HG03457 (cell line): ENCODE results near the gene BAD.

Source experiments
- ATAC-seq: cut with Tn5 transposase; IDR thresholded peaks from one replicate; pipeline ENCODE4 v1.9.1; 2021; ENCODE audit warnings: moderate number of reproducible peaks; ENCODE audit not compliant: unreplicated experiment

The BAD gene

GRCh38 chr11:64297699-64298358 lies 13.4 kb upstream of the BAD start:
- no peak for ATAC-seq

DNA sequence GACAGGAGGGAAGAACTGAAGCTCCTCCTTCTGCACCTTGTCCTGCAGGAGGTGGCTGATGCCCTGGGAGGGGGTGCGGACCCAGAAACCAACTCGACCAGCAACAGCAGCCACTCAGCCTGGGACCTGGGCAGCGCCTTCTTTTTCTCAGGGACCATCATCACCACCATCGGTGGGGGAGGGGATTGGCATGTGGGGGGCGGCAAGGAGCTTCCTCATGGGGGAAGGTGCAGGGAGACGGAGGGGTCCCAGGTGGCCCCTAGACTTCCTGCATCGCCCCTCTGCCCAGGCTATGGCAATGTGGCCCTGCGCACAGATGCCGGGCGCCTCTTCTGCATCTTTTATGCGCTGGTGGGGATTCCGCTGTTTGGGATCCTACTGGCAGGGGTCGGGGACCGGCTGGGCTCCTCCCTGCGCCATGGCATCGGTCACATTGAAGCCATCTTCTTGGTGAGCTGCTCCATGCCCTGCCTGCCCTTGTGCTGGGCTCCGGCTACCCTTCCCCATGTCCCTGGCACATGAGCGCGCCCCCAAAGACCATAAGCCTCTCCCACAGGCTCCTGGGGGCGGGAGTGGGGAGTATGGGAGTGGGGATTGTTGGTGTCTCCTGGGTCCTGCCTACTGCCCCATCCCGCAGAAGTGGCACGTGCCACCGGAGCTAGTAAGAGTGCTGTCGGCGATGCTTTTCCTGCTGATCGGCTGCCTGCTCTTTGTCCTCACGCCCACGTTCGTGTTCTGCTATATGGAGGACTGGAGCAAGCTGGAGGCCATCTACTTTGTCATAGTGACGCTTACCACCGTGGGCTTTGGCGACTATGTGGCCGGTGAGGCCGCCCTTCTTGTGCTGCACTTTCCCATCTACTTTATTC lies 12.6 kb upstream of the BAD start:
- ATAC-seq = no peak

GRCh38 chr11:64296236-64296635 lies 11.8 kb upstream of the BAD start:
- no peak for ATAC-seq

DNA sequence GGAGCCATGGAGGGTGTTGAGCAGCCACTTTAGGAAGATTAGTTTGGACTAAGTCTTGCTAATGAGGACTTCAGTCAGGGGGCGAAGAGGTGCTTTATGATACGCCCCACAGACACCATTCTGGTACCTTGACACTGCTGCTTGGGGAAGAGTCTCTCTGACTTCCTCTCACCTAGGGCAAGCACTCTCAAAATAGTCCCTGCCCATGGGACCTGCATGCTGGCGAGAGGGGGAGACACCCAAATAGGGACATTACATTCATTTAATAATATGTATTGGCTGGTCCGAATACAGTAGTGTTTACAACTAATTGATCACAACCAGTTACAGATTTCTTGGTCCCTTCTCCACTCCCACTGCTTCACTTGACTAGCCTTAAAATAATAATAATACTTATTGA lies 11.3 kb upstream of the BAD start:
- ATAC-seq = no peak

DNA sequence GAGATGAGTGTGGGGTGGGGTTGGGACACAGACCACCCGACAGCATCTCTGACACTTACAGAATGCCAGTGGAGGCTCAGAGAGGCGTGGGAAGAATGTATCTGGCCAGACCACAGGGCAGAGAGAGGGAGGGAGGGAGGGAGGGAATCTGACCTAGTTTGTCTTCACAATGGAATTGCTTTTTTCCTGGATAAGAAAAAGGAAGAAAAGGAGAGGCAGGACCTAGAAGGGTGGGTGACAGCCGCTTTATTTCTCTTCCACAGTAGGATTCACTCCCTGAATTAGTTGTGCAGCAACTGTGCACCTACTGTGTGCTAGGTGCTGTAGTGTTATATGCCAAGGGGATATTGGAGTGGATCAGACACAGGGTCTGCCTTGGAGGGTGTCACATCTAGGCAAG lies 10.3 kb upstream of the BAD start:
- ATAC-seq = no peak

DNA sequence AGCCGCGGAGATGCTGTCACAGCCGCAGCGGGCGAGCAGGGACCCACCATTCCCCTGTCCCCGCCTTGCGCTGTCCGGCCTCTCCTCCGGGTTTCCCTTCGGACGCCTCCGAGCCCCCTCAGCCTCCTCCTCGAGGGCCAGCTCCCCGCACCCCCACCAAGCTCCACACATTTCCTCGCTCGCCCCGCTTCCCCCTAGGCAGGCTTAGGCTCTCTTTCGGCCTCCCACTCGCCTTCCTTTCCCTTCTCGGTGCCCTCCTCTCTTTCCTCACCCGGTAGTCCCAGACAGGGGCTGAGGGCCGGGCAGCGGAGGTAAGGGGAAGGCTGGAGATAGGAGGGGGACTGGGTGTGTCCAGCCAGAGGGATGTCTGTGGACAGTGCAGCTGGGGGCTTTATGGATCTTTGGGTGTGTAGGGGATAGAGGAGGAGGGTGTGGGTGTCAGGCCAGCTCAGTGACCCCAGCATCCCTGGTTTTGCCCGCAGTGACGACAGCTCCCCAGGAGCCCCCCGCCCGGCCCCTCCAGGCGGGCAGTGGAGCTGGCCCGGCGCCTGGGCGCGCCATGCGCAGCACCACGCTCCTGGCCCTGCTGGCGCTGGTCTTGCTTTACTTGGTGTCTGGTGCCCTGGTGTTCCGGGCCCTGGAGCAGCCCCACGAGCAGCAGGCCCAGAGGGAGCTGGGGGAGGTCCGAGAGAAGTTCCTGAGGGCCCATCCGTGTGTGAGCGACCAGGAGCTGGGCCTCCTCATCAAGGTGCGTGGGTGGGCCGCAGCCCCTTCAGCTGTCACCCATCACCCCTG lies 8.2 kb upstream of the BAD start:
- no peak for ATAC-seq

- ATAC-seq = no peak
These were observed 7.4 kb upstream of the BAD start for GRCh38 chr11:64291752-64292459.

- no peak for ATAC-seq
These were observed 6.8 kb upstream of the BAD start, which contains the start of gene KCNK4 for GRCh38 chr11:64291262-64291751. Gene KCNK4, plus strand, starts transcription at chr11:64291302. Its CDS starts 1,717 bp downstream, at chr11:64293019.

DNA sequence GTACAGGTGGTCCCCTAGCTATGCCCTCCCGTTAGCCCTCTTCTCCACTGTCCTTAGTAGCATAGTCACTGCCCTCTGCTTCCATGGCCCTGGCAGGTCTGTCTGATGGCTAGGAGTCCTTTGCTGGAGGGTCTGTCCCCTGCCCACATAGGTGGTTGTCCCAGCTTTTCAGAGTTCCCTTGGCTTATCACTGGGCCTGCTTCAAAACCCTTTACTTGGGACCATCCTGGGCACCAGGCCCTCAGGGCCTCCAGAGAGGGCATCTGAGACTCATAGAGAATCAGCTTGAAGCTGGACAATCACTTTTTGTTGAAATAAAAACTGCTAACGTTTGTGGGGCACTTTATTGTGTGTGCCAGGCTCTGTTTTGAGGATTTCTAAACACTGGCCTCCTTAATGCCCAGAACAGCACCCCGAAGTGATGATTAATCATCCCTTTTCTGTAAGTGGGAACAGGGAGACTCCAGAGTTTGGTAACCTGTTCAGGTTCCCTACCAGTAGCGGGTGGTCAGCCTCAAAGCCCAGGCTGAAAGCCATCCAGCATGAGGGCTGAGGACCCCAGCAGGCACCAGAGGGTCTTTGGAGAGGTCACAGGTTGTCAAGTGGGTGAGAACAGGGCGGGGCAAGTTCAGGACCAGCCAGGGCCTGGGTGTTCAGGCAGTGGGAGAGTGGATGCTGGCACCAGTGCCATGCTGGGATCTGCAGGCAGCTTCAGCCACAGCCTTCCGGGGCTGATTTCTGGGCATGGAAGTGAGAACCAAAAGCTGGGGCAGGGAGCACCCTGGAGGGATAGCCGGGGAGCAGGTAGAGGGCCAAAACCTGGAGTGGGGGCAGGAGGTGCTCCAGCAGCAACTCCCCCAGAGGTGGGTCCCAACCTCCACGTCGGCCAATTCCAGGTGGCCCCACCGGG lies 6.1 kb upstream of the BAD start:
- ATAC-seq = no peak

DNA sequence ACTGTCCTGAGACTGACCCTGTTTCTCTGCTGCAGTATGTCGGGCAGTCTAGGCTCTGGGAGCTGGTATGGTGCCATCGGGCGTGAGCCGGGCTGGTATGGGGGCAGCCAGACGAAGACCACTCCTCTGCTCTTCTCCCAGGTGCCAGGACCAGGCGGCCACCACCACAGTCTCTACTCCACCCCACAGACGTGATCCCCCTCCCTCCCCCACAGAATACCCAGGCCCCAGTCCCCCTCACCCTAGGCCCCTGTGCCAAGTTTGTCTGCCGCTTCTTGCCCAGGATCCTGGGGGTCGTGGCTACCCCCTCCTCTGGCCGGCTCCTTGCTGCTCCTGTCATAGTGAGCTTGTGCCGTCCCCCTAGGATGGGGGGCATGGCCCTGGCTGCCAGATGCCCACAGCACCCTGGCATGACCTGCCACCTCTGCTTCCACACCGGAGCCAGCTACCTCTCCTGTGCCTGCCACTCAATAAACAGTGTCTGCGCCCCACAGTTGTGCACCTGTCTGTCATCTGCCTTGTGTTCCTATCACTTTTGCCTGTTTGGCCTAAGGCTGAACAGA lies 4.6 kb upstream of the BAD start:
- ATAC-seq = no peak

- ATAC-seq = no peak
These were observed 3.9 kb upstream of the BAD start for GRCh38 chr11:64288353-64288750.

DNA sequence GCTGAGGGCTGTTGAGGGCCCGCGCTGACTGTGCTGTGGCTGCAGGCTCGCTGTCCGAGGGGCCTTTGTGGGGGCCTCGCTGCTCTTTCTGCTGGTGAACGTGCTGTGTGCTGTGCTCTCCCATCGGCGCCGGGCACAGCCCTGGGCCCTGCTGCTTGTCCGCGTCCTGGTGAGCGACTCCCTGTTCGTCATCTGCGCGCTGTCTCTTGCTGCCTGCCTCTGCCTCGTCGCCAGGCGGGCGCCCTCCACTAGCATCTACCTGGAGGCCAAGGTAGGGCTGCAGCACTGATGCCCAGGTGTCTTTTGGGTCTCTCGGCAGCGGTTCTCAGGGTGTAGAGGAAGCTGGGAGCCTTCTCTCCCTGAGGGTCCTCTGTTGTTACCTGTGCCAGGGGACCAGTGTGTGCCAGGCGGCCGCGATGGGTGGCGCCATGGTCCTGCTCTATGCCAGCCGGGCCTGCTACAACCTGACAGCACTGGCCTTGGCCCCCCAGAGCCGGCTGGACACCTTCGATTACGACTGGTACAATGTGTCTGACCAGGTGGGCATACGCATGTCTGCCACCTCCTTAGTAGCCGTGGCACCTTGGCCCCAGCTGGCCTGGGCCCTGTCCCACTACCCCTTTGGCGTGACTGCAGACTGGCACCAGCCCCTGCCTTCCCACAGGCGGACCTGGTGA lies 3.3 kb upstream of the BAD start:
- ATAC-seq = no peak

- ATAC-seq = no peak
These were observed 2.3 kb upstream of the BAD start for GRCh38 chr11:64286801-64287159.

DNA sequence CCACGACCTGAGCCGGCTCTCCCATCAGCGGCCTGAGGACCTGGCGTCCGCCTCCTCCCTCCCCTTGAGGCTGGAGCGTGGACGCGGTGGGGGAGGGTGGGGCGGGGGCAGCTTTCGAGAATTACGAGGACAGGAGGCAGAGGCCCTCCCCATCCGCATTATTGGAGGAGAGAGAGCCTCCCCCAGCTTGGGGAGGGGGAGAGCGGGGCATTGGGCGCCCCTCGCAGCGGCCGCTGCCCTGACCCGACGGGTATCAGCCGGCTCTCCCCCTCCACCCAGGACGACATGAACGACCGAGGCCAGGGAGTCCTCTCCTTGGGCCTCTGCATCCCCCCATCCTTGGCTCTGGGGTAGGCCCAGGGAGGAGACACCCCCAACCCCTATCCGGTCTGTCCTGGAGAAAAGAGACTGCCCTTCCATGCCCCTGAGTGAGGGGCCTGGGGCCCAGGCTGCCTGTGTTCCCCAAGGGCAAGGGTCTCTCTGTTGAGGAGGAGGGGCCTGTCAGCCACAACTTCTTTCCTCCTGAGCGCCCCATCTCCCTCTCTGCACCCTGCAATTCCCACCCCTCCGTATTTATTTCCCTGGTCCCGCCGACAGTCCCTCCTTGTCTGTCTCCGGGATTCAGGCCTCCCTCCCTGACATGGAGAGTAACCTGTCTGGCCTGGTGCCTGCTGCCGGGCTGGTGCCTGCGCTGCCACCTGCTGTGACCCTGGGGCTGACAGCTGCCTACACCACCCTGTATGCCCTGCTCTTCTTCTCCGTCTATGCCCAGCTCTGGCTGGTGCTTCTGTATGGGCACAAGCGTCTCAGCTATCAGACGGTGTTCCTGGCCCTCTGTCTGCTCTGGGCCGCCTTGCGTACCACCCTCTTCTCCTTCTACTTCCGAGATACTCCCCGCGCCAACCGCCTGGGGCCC lies 1.7 kb upstream of the BAD start:
- ATAC-seq = no peak

DNA sequence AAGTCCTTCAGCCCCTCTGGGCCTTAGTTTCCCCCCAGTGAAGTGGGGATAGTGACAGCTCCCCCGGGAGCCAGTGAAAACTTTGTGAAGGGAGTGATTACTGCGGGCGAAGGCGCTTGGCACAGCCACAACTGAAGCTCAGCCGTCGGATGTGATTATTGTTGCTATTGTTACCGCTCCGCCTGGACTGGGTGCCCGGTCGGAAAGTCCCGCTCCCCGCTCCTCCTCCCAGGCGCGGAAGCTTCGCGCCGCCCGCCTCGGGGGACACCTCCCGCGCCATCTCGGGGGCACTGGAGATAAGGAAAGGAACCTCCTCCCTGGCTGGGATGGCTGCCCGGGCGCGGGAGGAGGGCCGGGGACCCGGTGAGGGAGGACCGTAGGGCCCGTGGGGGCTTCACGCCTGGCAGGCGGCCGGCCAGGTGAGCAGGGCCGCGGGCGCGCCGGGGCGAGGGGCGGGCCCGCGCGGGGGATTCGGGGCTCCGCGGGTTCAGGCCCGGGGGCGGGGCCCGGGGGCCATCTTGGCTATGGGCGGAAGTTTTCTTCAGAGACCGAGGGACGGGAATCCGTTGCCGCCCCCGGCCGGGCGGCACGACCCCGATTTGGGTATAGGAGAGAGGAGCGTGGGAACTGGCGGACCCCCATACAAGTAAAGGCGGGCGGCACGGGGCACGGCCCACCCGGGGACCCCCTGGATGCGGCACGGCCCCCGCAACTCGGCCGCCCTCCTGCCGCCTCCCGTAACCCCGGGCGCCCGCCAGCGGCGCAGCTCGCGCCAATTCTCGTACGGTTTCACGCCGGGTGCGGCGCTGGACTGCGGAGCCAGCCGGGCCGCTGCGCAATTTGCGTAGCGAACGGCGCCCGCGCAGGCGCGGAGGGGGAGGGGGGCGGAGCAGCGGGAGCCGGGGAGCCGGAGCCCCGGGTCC lies 758 bp upstream of the BAD start, which contains the start of gene GPR137:
GPR137 (plus strand) TSS at position 887 of the 923 bp plus-strand sequence. CDS start 677 bp downstream, outside the sequence.
- peak; percentile 37 for ATAC-seq

GRCh38 chr11:64283092-64283491 lies 1.4 kb downstream of the BAD start:
- no peak for ATAC-seq
